ENCODE results near the gene HNRNPA0.

- TF ChIP-seq CTCF (IDR thresholded peaks at IDR 0.05): no peak
- TF ChIP-seq POLR2A (IDR thresholded peaks at IDR 0.05): no peak
Observed at GRCh38 chr5:137724251-137724650, 29.9 kb downstream of the HNRNPA0 start.

All from uterus (tissue), 2 donors.